Motor neuron (in vitro differentiated cells): ENCODE data around the gene ZFP3. TPM values are rescaled to one million over a fixed set of nuclear protein-coding genes. Genes with fewer than 3 reads are reported as not detected.
A peak's percentile ranks its signal among the peaks of the same experiment; 100 is the strongest.
"Not testable (repeated sequence)": the region's sequence is repeated elsewhere in the genome, so short reads cannot be mapped to it uniquely, and the experiment has no call there.

Experiments
- ATAC-seq, 8 experiments: fragments of 200-7000 bp; cut with Tn5 transposase; replicated peaks in 6 of 8; 2 replicates each; pipeline ENCODE4 v1.8.0; 2021; ENCODE audit warnings: mild to moderate bottlenecking in 8 of 8, moderate library complexity in 8 of 8
- H3K27ac ChIP-seq, 2 donors: fragments of 250-450 bp; sonication (Bioruptor Pico); 2 replicates each; pipeline ENCODE4 v1.9.0; 2021; ENCODE audit warnings: antibody characterized with exemption in 2 of 2, mild to moderate bottlenecking in 2 of 2, moderate library complexity in 1 of 2
- H3K4me1 ChIP-seq, 2 donors: fragments of 250-450 bp; sonication (Bioruptor Pico); replicated peaks in 1 of 2; 2 replicates each; pipeline ENCODE4 v1.6.1; 2021; ENCODE audit warnings: antibody characterized with exemption in 2 of 2, mild to moderate bottlenecking in 2 of 2, moderate library complexity in 1 of 2
- H3K4me3 ChIP-seq, 5 donors: fragments of 250-450 bp; sonication (Bioruptor Pico); 2 replicates each; pipeline ENCODE4 v1.9.0; 2021; ENCODE audit warnings: antibody characterized with exemption in 5 of 5, mild to moderate bottlenecking in 5 of 5, moderate library complexity in 4 of 5
- WGBS, 10 experiments: fragments of 450-650 bp; shearing (Covaris generic); methylation state at CpG; one replicate each; pipeline ENCODE4 v1.0.0; 2022; 5-methylcytosine and 5-hydroxymethylcytosine counted together
- in situ Hi-C, 9 experiments: fragments of 400-800 bp; cut with MboI; loops; one replicate each; pipeline ENCODE4 v1.15.0; 2021; ENCODE audit warnings: low sequenced_read_pairs in 9 of 9, low pct_unique_long_range_greater_than_20kb in 2 of 9; ENCODE audit not compliant: unreplicated experiment in 9 of 9
- total RNA-seq, 8 experiments: library from RNA; unstranded; fragments of 300-600 nt; gene quantifications; 2 replicates each; pipeline versions ENCODE4 v1.2.3 to v1.2.4, GENCODE V29; 2022

ZFP3 gene
- total RNA-seq = 1 to 10 TPM in 5 of 8 experiments, under 1 TPM in 3; 0.22 to 8.5 (median 1.6) TPM

GRCh38 chr17:5078106-5079028 is at the start of gene ZFP3:
Gene ZFP3 (plus strand): TSS chr17:5078467. CDS start chr17:5091505, 13,038 bp downstream.
- 6 to 91% (median 41%) methylated on average over 2 to 35 of the region's 75 CpGs; no CpG with 5 or more reads in 4 of the 10 experiments for WGBS, 10 experiments
- peak; percentile 60 to 98 (median 94) for ATAC-seq
- in situ Hi-C loops = no loop called here
- Histone ChIP-seq H3K27ac (peak within 1 kb of the TSS in 1 of 2 donors; percentile 75), H3K4me3 (peak within 1 kb of the TSS in 4 of 5 donors; percentile 29 to 44 (median 33)), H3K4me1 (no peaks in the 10 kb centered on the region)

- H3K27ac ChIP-seq, H3K4me3 ChIP-seq, in situ Hi-C loops, H3K4me1 ChIP-seq, ATAC-seq: not testable (repeated sequence)
- WGBS, 10 experiments = 60 to 100% methylated on average over 1 of the region's 2 CpGs; no CpG with 5 or more reads in 8 of the 10 experiments
Measured at GRCh38 chr17:5030168-5030567, 48.1 kb upstream of the ZFP3 start.

- WGBS, 10 experiments = 0 to 67% (median 20%) methylated on average over 1 to 6 of the region's 48 CpGs; no CpG with 5 or more reads in 3 of the 10 experiments
- Histone ChIP-seq H3K4me1 (peaks cover 5 to 6% of the 10 kb centered on the region in 2 donors), H3K4me3 (peak overlapping the region; percentile 20 to 29 (median 25)), H3K27ac (peak overlapping the region; percentile 1 to 66)
- in situ Hi-C loops = no loop called here
- ATAC-seq = peak; percentile 78 to 95 (median 92)
Measured at GRCh38 chr17:5031365-5032082, 46.7 kb upstream of the ZFP3 start.

GRCh38 chr17:5032865-5033264 is 45.4 kb upstream of the ZFP3 start:
- H3K4me1 ChIP-seq = peaks cover 5 to 6% of the 10 kb centered on the region in 2 donors
- in situ Hi-C loops = no loop called here
- no peak overlapping the region for H3K27ac ChIP-seq
- WGBS, 10 experiments = 51 to 100% (median 60%) methylated on average over 1 to 3 of the region's 6 CpGs; no CpG with 5 or more reads in 7 of the 10 experiments
- H3K4me3 ChIP-seq = no peak overlapping the region
- no peak for ATAC-seq

GRCh38 chr17:5033352-5034015 is 44.8 kb upstream of the ZFP3 start:
- Histone ChIP-seq H3K4me3 (no peak overlapping the region), H3K4me1 (peaks cover 5 to 6% of the 10 kb centered on the region in 2 donors), H3K27ac (no peak overlapping the region)
- in situ Hi-C loops = no loop called here
- ATAC-seq = no peak
- WGBS, 10 experiments = 80 to 100% (median 88%) methylated on average over 1 to 3 of the region's 13 CpGs; no CpG with 5 or more reads in 5 of the 10 experiments

- 68 to 100% (median 100%) methylated on average over 1 to 4 of the region's 5 CpGs; no CpG with 5 or more reads in 7 of the 10 experiments for WGBS, 10 experiments
- in situ Hi-C loops = no loop called here
- Histone ChIP-seq H3K4me3 (no peak overlapping the region), H3K27ac (no peak overlapping the region), H3K4me1 (peaks cover 5 to 6% of the 10 kb centered on the region in 2 donors)
- ATAC-seq = no peak
Measured at GRCh38 chr17:5034063-5034462, 44.2 kb upstream of the ZFP3 start.

- WGBS, 10 experiments = 87 to 100% (median 100%) methylated on average over 1 to 3 of the region's 14 CpGs; no CpG with 5 or more reads in 7 of the 10 experiments
- in situ Hi-C loops = no loop called here
- H3K27ac ChIP-seq = no peak overlapping the region
- H3K4me1 ChIP-seq = peaks cover 5 to 6% of the 10 kb centered on the region in 2 donors
- H3K4me3 ChIP-seq = no peak overlapping the region
- no peak for ATAC-seq
Measured at GRCh38 chr17:5034651-5035050, 43.6 kb upstream of the ZFP3 start.

- Histone ChIP-seq H3K27ac (no peak within 1 kb of the TSS), H3K4me1 (peaks cover 5 to 6% of the 10 kb centered on the region in 2 donors), H3K4me3 (no peak within 1 kb of the TSS)
- WGBS, 10 experiments = 0 to 40% (median 11%) methylated on average over 1 to 8 of the region's 24 CpGs; no CpG with 5 or more reads in 7 of the 10 experiments
- peak in 4 of 8 experiments; percentile 0 to 42 (median 22) for ATAC-seq
- in situ Hi-C loops = no loop called here
Measured at GRCh38 chr17:5035315-5035714, 43.0 kb upstream of the ZFP3 start, which contains the start of gene SLC52A1. Gene SLC52A1 (minus strand): TSS chr17:5035426. CDS start chr17:5034606, 820 bp downstream.

GRCh38 chr17:5042157-5043022 is 35.9 kb upstream of the ZFP3 start:
- 60 to 95% (median 83%) methylated on average over 2 to 12 of the region's 15 CpGs; no CpG with 5 or more reads in 1 of the 10 experiments for WGBS, 10 experiments
- ATAC-seq = no peak
- no peak overlapping the region for H3K4me3 ChIP-seq
- no peak overlapping the region for H3K27ac ChIP-seq
- in situ Hi-C loops = no loop called here
- H3K4me1 ChIP-seq = no peaks in the 10 kb centered on the region

- ATAC-seq = no peak
- no peaks in the 10 kb centered on the region for H3K4me1 ChIP-seq
- in situ Hi-C loops = no loop called here
- H3K4me3 ChIP-seq = no peak overlapping the region
- no peak overlapping the region for H3K27ac ChIP-seq
- WGBS, 10 experiments = 40 to 88% (median 88%) methylated on average over 1 of the region's 1 CpG; no CpG with 5 or more reads in 7 of the 10 experiments
Measured at GRCh38 chr17:5043524-5043923, 34.7 kb upstream of the ZFP3 start.

GRCh38 chr17:5044630-5045029 is 33.6 kb upstream of the ZFP3 start:
- WGBS, 10 experiments = 59 to 100% (median 74%) methylated on average over 1 to 3 of the region's 5 CpGs; no CpG with 5 or more reads in 4 of the 10 experiments
- Histone ChIP-seq H3K4me1 (peaks cover 0 to 2% of the 10 kb centered on the region in 2 donors), H3K27ac (no peak overlapping the region), H3K4me3 (no peak overlapping the region)
- ATAC-seq = no peak
- in situ Hi-C loops = no loop called here

GRCh38 chr17:5045496-5045895 is 32.8 kb upstream of the ZFP3 start:
- WGBS, 10 experiments = 40 to 100% (median 78%) methylated on average over 1 to 6 of the region's 6 CpGs; no CpG with 5 or more reads in 1 of the 10 experiments
- Histone ChIP-seq H3K27ac (no peak overlapping the region), H3K4me1 (peaks cover 0 to 10% of the 10 kb centered on the region in 2 donors), H3K4me3 (no peak overlapping the region)
- no peak for ATAC-seq
- in situ Hi-C loops = no loop called here
